ENCODE results near the gene CLMN.

Gene CLMN

GRCh38 chr14:95255013-95255412, 64.7 kb downstream of the CLMN start:
- no peak for DNase-seq (ENCODE audit: low read depth)
- no peak overlapping the region for H3K4me3 ChIP-seq (replicated peaks; ENCODE audit: low read depth, low read length)
- TF ChIP-seq CTCF (IDR thresholded peaks at IDR 0.05; ENCODE audit: low read length, missing control alignments) = no peak

GRCh38 chr14:95254288-95254687, 65.4 kb downstream of the CLMN start:
- no peak overlapping the region for H3K4me3 ChIP-seq (replicated peaks; ENCODE audit: low read depth, low read length)

GRCh38 chr14:95253039-95253630, 66.6 kb downstream of the CLMN start:
- H3K4me3 ChIP-seq (replicated peaks; ENCODE audit: low read depth, low read length) = no peak overlapping the region
- TF ChIP-seq CTCF (IDR thresholded peaks at IDR 0.05; ENCODE audit: low read length, missing control alignments) = no peak
- peak; percentile 25 for DNase-seq (ENCODE audit: low read depth)

More at GRCh38 chr14:95254288-95254687, 65.4 kb downstream of the CLMN start:
- TF ChIP-seq CTCF (IDR thresholded peaks at IDR 0.05; ENCODE audit: low read length, missing control alignments) = no peak
- DNase-seq (ENCODE audit: low read depth) = peak; percentile 55

GRCh38 chr14:95252219-95252618, 67.5 kb downstream of the CLMN start:
- H3K4me3 ChIP-seq (replicated peaks; ENCODE audit: low read depth, low read length) = no peak overlapping the region
- no peak for DNase-seq (ENCODE audit: low read depth)
- TF ChIP-seq CTCF (IDR thresholded peaks at IDR 0.05; ENCODE audit: low read length, missing control alignments) = no peak

- H3K4me3 ChIP-seq (replicated peaks; ENCODE audit: low read depth, low read length) = no peak overlapping the region
- DNase-seq (ENCODE audit: low read depth) = no peak
- no peak for TF ChIP-seq CTCF (IDR thresholded peaks at IDR 0.05; ENCODE audit: low read length, missing control alignments)
Measured at GRCh38 chr14:95250936-95251335, 68.8 kb downstream of the CLMN start.

GRCh38 chr14:95250140-95250769, 69.5 kb downstream of the CLMN start:
- no peak for TF ChIP-seq CTCF (IDR thresholded peaks at IDR 0.05; ENCODE audit: low read length, missing control alignments)
- no peak for DNase-seq (ENCODE audit: low read depth)
- no peak overlapping the region for H3K4me3 ChIP-seq (replicated peaks; ENCODE audit: low read depth, low read length)

GRCh38 chr14:95248432-95248831, 71.3 kb downstream of the CLMN start:
- no peak for DNase-seq (ENCODE audit: low read depth)
- no peak for TF ChIP-seq CTCF (IDR thresholded peaks at IDR 0.05; ENCODE audit: low read length, missing control alignments)
- H3K4me3 ChIP-seq (replicated peaks; ENCODE audit: low read depth, low read length) = no peak overlapping the region
